HG03060 (cell line): ENCODE measurements around the gene MEGF8.
A peak's percentile ranks its signal among the peaks of the same experiment; 100 is the strongest.

Experiments used
- ATAC-seq: cut with Tn5 transposase; IDR thresholded peaks from one replicate; pipeline ENCODE4 v1.9.1; 2021; ENCODE audit warnings: low read depth, moderate number of reproducible peaks; ENCODE audit not compliant: unreplicated experiment

MEGF8 gene, protein sequence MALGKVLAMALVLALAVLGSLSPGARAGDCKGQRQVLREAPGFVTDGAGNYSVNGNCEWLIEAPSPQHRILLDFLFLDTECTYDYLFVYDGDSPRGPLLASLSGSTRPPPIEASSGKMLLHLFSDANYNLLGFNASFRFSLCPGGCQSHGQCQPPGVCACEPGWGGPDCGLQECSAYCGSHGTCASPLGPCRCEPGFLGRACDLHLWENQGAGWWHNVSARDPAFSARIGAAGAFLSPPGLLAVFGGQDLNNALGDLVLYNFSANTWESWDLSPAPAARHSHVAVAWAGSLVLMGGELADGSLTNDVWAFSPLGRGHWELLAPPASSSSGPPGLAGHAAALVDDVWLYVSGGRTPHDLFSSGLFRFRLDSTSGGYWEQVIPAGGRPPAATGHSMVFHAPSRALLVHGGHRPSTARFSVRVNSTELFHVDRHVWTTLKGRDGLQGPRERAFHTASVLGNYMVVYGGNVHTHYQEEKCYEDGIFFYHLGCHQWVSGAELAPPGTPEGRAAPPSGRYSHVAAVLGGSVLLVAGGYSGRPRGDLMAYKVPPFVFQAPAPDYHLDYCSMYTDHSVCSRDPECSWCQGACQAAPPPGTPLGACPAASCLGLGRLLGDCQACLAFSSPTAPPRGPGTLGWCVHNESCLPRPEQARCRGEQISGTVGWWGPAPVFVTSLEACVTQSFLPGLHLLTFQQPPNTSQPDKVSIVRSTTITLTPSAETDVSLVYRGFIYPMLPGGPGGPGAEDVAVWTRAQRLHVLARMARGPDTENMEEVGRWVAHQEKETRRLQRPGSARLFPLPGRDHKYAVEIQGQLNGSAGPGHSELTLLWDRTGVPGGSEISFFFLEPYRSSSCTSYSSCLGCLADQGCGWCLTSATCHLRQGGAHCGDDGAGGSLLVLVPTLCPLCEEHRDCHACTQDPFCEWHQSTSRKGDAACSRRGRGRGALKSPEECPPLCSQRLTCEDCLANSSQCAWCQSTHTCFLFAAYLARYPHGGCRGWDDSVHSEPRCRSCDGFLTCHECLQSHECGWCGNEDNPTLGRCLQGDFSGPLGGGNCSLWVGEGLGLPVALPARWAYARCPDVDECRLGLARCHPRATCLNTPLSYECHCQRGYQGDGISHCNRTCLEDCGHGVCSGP (N-terminal part only)

DNA sequence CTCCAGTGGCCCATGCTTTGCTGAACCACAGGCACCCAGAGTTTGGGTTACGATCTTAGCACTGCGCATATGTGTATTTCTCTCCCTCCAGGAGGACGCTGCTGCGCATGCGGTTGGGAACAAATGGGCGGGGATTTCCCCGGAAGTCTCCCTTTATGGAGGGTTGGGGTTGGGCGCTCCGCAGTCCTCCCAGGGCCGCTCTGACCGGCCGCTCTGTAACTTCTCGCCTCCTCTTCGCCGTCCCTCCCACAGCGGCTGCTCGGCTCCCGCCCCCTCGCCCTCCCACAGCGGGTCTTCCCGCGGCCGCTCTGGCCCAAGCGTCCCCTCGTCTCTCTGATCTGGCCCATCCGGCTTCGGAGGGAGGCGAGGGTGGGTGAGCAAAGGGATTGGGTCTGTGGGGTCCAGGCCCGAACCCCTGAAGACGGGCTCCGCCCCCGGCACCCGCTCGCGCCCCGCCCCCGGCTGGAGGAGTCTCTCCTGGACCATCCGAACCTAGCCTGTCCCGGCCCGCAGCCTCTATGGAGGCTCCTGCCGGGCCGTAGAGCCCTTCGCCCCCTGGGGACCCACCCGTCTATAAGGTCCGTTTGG lies at the start of gene MEGF8:
Gene MEGF8, plus strand, starts transcription at position 328 of the 588 bp plus-strand sequence. CDS start 609 bp downstream, outside the sequence.
- peak; percentile 92 for ATAC-seq

DNA sequence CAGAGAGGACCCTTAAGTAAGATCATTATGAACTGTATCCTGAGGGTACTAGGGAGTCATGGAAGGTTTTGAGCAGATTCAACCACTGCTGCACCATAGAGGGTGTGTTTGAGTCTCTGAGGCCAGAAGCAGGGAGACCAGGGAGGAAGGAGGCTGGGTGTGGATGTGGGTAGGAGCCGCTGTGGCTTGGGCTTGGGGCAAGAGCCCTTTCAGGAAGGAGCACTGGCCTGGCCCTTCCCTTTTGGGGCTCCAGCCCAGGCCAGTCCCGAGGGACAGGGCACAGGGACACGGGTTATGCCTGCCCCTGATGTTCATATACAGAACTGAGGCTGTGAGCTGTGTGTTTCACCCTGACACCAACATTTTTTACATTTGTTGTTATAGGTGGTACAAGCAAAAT lies 49.2 kb upstream of the MEGF8 start:
- no peak for ATAC-seq

DNA sequence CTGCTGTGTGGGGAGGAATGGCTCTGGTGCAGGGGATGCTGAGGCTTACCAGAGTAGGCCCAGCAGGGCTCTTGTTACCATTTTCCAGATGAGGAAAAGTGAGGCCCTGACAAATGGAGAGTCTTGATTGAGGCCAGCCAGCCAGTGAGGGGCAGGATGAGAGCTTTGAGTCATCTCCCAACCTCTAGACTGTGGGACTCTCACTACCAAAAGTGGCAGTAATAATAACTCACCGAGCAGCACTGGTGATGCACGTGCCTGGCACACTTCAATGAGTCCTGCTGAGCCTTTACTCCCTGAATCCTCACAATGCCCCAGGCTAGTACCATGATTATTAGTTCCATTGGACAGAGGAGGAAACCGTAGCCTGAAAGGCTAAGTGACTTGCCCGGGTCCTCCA lies 48.6 kb upstream of the MEGF8 start:
- ATAC-seq = no peak

DNA sequence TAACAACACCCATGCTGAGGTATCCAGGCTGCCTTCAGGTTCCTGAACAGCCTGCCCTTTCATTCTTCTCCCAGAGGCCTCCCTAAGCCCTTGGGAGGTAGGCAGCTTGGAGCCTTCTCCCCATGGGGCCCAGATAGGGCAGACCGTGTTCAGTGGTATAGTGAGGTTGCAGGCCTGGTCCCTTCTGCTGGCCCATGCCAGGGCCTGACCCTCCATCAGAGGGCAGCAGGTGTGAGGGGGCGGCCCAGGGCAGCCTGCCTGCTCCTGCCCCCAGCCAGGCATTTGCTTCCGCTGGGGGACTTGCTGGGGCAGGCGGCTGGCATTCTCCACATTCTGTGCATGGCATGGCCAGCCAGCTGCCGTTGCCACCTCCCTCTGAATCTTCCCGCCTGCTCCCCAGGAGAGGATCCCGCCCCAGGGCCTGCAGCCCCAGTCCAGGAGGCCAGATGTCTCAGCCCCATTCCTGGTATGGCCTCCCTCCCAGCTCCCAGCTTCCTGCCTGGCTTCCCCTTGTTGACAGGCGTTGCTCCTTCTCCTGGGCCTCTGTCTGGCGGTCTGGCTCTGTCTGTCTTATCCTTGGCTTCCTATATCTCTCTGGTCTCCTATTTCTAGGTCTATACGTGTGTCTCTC lies 47.5 kb upstream of the MEGF8 start:
- ATAC-seq = no peak

DNA sequence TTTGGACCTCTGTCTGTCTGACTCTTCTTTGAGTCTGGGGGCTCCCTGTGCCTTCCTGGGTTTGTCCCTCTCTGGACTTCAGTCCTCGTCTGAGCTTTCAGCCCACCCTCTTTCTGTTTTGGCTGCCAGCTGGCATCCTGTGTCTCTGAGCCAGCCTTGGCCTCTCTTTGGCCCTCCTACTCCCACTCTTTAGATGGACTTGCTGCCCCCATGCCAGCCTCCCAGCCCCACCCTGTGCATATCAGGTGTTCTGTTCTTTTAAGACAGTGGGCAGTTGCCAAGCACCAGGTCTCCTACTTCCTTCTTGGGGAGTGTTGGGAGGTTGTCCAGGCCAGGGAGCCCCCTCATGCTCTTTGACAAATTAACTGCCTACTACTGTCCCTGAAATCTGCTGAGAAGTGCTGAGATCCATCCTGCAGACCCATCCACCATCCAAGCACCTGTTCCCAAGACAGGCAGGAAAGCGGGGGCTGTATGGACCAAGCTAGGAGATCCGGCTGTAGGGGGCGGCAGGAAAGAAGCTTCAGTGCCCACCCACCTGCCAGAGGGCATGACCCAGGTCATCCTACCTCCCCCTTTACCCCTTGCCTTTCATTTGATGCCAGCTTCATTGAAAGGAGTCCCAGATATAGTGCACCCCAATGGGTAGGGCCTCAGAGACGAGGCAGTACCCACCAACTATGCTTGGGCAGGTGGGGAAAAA lies 46.8 kb upstream of the MEGF8 start:
- no peak for ATAC-seq

DNA sequence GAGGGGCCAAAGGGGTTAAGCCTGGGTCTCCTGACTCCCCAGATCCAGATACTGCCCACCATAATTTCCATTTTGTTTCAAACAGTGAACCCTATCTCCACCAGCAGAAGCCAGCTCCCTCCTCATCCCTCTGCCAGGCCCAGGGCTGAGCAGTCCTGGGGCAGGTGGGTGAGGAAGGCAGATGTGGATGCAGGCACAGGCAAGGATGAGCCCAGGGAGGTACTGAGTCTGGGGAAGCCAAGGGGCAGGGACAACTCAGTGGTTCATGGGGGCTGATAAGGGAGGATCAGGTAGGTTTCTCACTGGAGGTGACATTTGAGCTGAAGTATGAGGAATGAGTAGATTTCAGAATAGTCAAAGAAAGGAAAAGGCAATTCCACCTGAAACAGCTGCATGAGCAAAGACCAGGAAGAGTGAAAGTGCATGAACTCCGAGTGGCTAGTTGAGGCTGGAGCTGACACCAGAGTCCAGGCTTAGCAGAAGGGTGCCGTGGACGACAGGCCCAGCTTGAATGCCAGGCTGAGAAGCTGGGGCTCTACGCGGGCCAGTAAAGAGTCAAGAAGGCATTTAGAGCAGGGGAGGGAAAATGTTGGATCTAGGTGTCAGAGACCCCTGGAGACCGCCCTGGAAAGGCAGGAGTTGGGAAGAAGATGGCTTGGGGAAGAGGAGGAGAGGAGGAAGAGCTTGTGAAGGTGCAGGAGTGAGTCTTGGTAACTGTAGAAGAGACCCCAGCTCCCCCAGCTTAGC lies 46.1 kb upstream of the MEGF8 start:
- no peak for ATAC-seq

DNA sequence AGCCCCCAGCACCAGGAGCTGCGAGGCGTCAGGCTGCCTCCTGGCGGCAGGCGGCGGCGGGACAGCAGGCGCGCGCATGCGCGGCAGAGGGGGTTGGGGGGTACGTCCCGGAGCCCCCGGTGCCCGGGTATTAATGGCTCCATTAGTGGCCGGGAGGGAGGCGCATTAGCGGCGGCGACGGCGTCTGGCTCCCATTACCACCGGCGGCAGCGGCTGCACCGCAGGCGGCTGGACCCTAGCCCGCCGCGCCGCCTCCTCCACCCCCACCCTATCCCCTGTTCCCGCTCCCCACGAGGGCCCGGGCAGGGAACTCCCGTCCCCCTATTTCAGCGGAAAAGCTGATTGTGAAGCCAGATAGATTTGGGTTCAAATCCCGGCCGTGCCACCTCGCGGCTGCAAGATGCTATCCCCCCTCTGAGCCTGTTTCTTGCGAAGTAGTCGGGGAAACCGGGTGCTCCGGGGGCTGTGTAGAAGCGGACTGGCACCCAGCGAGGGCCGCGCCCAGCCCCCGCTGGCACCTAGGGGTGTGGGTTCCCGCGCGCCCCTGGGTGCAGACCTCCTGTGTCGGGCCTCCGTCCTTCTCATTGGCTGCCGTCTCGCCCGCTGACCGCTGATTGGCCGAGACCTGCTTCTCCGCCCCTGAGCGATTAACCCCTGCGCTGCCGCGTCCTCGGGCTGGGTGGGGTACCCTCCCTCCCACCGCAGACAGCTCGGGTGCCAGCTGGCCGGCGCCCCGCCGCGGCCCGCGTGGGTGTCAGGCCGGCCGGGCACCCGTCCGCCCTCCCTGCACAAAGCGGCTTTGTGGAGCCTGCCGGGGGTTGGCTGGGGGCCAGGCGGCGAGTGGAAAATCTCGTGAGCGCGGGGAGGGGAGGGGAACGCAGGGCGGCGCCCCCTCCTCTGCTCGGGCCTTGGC lies 45.3 kb upstream of the MEGF8 start:
- ATAC-seq = peak; percentile 29

DNA sequence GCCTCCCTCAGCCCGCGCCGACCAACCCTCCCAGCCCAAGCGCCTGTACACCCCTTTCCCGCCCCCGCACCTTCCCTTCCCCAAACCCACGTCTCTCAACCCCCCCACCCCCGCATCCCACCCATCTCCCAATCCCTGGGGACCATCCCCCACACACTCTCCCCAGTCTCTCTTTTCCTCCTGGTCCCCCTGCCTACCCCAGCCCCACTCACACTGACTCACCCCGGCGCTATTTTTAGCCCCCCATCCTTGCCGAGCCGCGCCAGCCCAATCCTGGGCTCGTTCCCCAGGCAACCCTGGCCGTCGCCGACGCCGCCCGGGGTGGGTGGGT lies 44.7 kb upstream of the MEGF8 start:
- no peak for ATAC-seq

DNA sequence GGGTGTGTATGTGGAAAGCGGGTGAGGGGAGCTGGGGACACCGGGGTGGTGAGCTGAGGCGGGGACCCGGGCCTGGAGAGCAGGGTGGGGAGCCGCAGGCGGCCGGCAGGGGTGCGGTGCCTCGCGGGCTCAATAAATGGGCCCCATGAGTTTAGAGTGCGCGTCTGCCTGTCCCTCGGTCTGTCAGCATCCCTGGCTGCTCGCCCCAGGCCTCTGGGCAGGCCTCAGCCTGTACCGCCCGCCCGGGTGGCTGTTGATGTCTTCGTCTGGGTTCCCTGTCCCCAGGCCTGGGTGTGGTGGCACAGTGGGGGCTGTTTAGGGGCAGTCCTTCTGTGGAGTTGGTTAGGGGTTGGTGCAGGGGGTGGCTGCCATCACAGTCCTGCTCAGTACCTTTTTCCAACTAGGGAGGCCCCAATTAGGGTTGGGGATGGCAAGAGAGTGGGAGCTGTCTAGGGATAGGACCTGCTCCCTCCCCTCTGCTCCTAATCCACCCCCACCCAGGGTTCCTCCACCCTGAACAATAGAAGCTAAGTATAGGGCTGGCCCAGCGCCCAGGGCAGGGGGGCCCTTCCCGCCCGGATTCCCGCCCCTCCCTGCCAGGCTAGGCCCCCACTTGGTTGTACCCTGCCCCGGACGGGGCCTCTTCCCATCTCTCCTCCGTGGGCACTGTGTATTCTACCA lies 44.1 kb upstream of the MEGF8 start:
- no peak for ATAC-seq

DNA sequence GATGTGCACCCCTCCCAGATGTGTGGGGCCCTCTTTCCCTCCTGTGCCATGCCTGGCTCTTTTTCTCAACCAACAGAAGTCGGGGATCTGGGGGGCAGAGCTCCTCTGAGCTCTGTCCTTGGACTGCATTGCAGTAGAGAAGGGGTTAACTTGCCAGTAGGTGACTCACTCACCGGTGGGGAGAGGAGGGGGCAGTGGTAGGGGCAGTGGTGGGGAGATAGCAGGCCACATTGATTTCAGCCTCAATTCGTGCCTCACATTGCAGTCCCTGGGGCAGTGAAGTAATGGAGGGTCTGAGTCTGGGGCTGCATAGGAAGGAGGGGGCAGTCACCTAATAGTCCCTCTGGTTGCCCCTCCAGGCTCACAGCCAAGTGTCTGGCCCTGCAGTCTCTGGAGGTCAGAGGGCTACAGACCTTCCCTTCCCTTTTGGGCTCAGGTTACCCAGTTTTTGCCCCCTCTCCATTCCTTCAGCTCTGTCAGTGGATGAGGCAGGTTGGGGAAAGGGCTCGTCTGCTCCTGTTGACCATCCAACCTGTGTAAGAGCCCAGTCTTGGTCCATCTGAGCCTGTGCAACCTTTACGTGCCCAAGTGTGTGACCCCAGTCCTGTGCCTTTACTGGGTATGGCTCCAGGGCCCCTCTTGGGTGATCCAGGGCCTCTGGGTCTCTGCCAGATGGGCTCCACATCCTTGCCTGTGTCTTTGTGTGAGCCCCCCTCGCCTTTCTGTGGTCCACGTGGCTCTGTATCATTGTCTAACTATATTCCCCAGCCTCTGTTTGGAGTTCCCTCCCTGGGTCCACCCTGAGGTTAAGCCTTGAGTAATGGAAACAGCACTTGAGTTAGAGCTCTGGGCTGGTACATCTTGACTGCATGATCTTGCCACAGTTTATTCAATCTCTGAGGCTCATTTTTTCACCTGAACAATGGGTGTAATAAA lies 43.3 kb upstream of the MEGF8 start:
- no peak for ATAC-seq

DNA sequence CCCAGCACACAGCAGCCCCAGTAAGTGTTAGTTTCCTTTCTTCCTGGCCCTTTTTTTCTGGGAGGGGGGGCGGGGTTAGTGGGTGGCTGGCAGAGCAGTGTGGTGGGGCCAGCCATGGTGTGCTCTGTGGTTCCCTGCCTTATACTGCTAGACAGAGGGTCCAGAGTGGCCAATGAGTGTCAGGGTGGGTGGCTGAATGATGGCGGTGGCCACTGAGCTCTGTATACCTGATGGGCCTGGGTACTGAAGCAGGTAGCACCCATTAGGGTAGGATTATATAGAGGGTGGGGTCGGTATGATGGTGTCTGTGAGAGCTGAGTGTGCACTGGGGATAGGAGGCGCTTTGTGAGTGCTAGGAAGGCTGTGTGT lies 42.6 kb upstream of the MEGF8 start:
- ATAC-seq = no peak

DNA sequence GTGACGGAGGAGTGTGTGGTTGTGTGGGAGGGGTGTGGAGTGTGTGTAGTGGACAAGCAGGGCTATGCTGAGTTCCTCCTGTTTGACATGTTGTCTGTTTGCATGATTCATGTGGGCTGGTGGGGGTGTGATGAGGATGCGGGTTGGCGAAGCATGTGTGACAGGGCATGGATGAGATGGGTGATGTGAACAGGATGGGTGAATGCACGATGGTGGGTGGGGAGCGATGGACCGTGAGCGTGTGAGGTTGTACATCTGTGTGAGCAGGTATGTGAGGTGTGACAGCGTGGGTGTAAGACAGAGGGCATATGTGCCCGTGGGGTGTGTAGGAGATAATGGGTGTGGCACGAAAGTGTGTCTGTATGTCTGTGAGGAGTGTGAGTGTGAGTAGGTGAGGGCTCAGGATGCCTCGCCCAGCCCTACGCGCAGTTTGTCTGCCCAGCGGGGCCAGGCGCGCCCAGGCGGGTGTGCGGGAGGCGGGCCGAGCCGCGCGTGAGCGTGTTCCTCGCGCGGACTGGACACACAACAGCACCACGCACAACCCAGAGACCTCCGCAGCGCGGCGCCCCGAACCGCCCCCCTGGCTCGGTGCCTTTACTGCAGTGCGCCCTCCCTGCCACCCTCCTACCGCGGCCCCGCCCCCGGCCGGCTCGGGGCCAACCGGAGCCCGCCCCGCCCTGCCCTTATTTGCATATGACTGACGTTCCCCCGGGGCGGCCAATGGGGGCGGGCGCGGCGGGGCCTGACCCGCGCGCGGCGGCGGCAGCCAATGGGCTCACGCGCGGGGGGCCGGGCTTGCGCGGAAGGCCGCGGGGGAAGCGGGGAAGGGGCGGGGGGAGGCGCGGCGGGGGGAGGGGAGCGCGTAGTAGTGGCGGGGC lies 42.0 kb upstream of the MEGF8 start:
- ATAC-seq = peak; percentile 27

DNA sequence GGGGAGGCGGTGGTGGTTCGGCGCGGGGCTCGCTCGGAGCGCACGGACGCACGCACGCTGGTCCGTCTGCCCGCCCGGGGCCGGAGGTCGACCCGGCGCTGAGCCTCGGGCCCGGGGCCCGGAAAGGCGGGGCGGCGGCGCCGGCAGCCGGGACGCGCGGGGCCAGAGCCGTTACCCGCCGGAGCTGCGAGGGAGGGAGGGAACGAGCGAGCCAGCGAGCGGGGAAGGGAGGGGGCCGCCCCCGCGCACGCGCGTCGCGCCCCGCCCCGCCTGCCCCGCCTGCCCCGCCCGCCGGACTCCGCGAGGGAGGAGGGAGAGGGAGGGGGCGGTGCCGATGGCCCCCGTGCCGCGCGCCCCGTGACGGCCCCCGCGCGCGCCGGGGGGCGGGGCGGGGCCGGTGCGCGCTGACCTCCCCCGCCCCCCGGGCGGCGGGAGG lies 41.4 kb upstream of the MEGF8 start:
- ATAC-seq = no peak

DNA sequence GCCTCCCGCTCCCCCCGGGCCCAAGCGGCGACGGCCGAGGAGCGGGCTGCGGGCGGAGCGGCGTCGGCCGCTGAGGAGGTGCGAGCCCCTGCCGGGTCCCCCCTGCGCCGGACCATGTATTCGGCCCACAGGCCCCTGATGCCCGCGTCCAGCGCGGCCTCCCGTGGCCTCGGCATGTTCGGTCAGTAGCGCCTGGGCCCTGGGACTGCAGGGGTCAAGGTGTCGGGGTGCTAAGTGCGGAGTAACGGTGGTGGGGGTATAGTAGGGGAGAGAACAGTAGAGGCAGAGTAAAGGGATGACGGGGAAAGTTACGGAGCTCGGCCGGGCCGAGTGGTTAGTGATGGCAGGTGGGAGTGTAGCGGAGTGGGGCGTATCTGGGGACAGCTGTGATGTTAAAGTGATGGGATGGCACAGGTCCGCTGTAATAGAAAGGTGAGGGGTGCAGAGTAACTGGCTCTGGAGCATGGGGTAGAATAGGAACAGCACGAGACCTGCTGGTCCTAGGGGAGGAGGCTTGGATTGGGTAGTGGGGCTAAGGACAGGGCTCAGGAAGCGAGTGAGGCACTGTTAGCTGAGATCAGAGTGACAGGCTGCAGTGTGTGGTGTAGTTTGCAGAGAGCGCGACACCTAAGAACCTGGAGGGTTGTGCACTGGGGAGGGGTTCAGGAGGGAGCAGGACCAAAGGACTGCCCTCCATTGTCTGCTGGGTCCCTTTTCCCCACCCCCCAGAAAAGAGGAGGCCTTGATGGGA lies 40.7 kb upstream of the MEGF8 start:
- ATAC-seq = no peak

DNA sequence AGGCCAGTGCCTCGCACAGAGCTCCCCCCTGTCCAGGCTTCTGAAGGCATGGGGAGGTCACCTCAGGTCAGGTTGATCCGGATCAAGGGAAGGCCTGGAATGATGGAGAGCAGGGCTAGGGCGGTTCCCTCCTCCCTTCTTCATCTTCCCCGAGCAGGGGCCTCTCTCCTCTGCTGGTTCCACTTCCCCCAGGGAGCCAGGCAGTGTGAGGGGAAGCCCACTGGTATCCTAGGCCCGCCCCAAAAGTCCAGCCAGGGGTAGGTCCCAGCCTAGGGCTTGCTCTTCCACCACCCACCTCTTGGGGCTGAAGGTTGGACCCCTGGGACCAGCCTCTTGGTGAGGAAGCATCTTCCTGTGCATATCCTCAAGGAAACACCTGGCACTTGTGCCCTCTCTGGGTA lies 39.9 kb upstream of the MEGF8 start:
- no peak for ATAC-seq
